AG04450 (cell line): ENCODE results near the gene OR4D5. TPM values are rescaled to one million over a fixed set of nuclear protein-coding genes. Genes with fewer than 3 reads are reported as not detected.

ENCODE experiments used
- CTCF ChIA-PET: fragments of 300-600, 350-600 bp; formaldehyde crosslinking; extraction: SDS; loops from one replicate; lab custom pipeline; 2022; ENCODE audit warnings: antibody characterized with exemption, inconsistent platforms; lab: Charles Lee
- POLR2A ChIA-PET: fragments of 350-600 bp; formaldehyde crosslinking; extraction: SDS; loops from one replicate; lab custom pipeline; 2021; ENCODE audit warnings: antibody characterized with exemption, inconsistent platforms; lab: Yijun Ruan, JAX
- DNase-seq: peaks from one replicate; pipeline ENCODE4 v3.0.0-alpha.2; 2011; ENCODE audit warnings: low read depth, low spot score
- H3K27ac ChIP-seq: one replicate; pipeline ENCODE4 v1.5.1; 2012; ENCODE audit warnings: low read depth, low read length, control low read depth
- H3K27me3 ChIP-seq: one replicate; pipeline ENCODE4 v1.6.0; 2012; ENCODE audit warnings: low read length; ENCODE audit not compliant: control insufficient read depth, insufficient read depth
- H3K4me3 ChIP-seq: 2 replicates; pipeline ENCODE4 v1.5.1; 2011; ENCODE audit warnings: mild to moderate bottlenecking, low read depth, low read length, control low read depth
- H3K9me3 ChIP-seq: 2 replicates; pipeline ENCODE4 v1.5.1; 2012; ENCODE audit warnings: low read length; ENCODE audit not compliant: control insufficient read depth, insufficient read depth
- polyA plus RNA-seq: library from polyadenylated mRNA; depleted of rRNA; stranded (reverse); fragments of >200 nt; gene quantifications from 2 replicates; pipeline ENCODE4 v1.2.3, GENCODE V29; 2011
- TF ChIP-seq, protein P1 (sequence below): IDR thresholded peaks from 2 replicates; pipeline ENCODE4 v1.5.1; 2011; ENCODE audit warnings: low read depth, low read length, control low read depth, inconsistent platforms

Gene OR4D5
- polyA plus RNA-seq, 1 experiment = not detected

DNA sequence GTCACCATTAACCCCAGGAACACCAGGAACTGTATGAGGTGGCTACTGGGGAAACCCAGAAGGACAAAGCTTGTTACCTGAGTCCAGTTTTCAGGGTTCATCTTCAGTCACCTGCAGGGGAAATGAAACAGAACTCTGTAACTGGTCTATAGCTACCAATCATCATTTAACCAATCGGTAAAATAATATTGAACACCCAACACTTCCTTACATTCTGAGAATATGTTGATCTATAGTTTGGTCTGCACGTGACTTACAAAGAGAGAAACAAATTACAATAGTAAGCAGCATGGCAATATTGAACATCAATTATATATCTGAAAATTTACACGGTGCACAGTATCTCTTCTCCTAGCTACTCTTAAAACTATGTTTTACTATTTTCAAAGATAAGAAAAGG lies 4.3 kb downstream of the OR4D5 start, which contains the start of gene OR6T1:
TSS of gene OR6T1 (minus strand) at position 101 of the 400 bp plus-strand sequence. CDS start at position 101, 0 bp downstream.
- no peaks in the 10 kb centered on the region for H3K27me3 ChIP-seq
- DNase-seq = no peak
- TF ChIP-seq, protein P1, sequence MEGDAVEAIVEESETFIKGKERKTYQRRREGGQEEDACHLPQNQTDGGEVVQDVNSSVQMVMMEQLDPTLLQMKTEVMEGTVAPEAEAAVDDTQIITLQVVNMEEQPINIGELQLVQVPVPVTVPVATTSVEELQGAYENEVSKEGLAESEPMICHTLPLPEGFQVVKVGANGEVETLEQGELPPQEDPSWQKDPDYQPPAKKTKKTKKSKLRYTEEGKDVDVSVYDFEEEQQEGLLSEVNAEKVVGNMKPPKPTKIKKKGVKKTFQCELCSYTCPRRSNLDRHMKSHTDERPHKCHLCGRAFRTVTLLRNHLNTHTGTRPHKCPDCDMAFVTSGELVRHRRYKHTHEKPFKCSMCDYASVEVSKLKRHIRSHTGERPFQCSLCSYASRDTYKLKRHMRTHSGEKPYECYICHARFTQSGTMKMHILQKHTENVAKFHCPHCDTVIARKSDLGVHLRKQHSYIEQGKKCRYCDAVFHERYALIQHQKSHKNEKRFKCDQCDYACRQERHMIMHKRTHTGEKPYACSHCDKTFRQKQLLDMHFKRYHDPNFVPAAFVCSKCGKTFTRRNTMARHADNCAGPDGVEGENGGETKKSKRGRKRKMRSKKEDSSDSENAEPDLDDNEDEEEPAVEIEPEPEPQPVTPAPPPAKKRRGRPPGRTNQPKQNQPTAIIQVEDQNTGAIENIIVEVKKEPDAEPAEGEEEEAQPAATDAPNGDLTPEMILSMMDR = no peak
- POLR2A ChIA-PET = no interaction called here
- CTCF ChIA-PET = no interaction called here
- H3K27ac ChIP-seq = no peak within 1 kb of the TSS
- no peak within 1 kb of the TSS for H3K4me3 ChIP-seq
- peaks cover 4% of the 10 kb centered on the region; the same call in 1 of the 2 replicates for H3K9me3 ChIP-seq

DNA sequence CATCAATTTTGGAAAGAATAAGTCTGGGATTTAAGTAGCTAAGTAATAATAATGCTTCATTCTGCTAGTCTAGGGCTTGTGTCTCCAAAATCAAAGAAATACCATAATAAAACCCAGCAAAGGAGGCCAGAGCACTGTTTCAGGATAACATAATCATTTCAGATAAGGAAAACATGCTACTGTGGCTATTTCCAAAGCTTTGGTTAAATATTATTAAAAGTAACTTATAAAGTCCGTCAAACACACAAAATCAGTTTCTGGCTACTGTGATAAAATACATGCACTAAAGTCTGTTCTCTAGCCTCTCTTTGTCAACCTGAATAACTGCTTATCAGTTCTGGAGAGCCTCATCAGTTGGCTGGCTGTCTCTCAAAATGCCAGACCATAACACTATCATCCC lies 5.7 kb downstream of the OR4D5 start:
- peaks cover under 1% of the 10 kb centered on the region; the same call in 1 of the 2 replicates for H3K9me3 ChIP-seq
- ChIA-PET CTCF (no interaction called here), POLR2A (no interaction called here)
- H3K4me3 ChIP-seq = no peak overlapping the region
- H3K27me3 ChIP-seq = no peaks in the 10 kb centered on the region
- no peak overlapping the region for H3K27ac ChIP-seq
- no peak for DNase-seq
- TF ChIP-seq, protein P1 = no peak

DNA sequence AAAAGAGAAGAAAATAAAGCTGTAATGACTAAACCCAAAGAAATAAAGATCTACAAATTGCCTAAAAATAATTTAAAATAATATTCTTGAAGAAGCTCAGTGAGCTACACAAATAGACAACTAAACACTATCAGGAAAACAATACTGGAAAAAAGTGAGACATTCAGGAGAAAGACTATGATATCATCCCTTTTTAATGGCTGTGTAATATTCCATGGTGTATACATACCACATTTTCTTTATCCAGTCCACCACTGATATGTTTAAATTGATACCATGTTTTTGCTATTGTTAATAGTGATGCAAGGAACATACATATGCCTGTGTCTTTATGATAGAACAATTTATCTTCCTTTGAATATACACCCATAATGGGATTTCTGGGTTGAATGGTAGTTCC lies 17.3 kb downstream of the OR4D5 start:
- DNase-seq = no peak
- Histone ChIP-seq H3K9me3 (no peaks in the 10 kb centered on the region), H3K27me3 (no peaks in the 10 kb centered on the region), H3K27ac (no peak overlapping the region), H3K4me3 (no peak overlapping the region)
- TF ChIP-seq, protein P1 = no peak
- ChIA-PET CTCF (no interaction called here), POLR2A (no interaction called here)

DNA sequence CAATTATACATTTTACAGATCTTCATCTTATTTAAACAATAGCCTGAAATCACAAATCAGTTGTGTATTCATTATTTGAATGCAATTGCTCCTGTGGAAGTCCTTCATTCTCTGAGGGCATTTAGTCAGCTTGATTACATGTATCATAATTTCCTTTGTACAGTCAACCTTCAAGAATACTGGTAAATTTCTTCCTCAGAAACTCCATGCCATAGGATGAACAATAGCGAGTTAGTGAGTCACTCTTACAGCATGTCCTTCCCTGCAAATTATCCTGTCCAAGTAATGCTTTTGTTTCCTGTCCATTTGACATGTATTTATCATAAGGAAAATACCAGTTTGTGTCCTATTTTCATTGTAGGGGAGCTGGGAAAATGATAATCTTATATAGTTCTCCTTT lies 34.4 kb downstream of the OR4D5 start:
- ChIA-PET POLR2A (no interaction called here), CTCF (no interaction called here)
- Histone ChIP-seq H3K4me3 (no peak overlapping the region), H3K27ac (no peak overlapping the region), H3K27me3 (no peaks in the 10 kb centered on the region), H3K9me3 (peaks cover 5% of the 10 kb centered on the region; the same call in 1 of the 2 replicates)
- DNase-seq = no peak
- TF ChIP-seq, protein P1 = no peak

DNA sequence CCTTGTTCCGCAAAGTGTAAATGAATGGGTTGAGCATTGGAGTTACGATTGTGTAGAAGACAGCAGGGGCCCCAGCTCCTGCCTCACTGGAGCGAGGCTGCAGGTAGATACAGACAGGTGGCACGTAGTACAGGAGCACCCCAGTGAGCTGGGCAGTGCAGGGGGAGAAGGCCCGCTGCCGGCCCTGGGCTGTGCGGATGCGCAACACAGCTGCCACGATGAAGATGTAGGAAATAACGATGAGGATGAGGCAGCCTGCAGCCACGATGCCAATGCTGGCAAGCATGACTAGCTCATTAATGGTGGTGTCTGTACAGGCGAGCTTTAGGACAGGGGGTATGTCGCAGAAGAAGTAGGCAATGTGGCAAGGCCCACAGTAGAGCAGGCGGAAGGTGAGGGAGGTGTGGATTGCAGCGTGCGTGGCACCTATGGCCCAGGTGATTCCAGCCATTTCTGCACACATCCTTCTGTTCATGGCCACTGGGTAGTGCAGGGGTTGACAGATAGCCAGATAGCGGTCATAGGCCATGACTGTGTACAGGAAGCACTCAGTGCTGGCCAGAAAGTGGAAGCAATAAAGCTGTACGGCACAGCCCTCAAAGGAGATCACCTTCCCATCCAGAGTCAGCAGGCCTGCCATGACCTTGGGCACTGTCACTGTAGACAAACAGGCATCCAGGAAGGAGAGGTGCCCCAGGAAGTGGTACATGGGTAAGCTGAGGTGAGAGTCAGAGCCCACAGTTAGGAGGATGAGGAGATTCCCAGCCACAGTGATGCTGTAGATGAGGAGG lies 37.5 kb downstream of the OR4D5 start:
- TF ChIP-seq, protein P1 = no peak
- no peaks in the 10 kb centered on the region for H3K27me3 ChIP-seq
- no peak for DNase-seq
- H3K4me3 ChIP-seq = no peak overlapping the region
- H3K27ac ChIP-seq = no peak overlapping the region
- H3K9me3 ChIP-seq = peaks cover 8% of the 10 kb centered on the region; the same call in 1 of the 2 replicates
- ChIA-PET CTCF (no interaction called here), POLR2A (no interaction called here)
